ENCODE results near the gene PLAAT1. TPM values are rescaled to one million over a fixed set of nuclear protein-coding genes. Genes with fewer than 3 reads are reported as not detected.

Gene PLAAT1
- total and polyA plus RNA-seq, 10 donors: 0.38 to 1.5 (median 0.53) TPM; not detected in 6

DNA sequence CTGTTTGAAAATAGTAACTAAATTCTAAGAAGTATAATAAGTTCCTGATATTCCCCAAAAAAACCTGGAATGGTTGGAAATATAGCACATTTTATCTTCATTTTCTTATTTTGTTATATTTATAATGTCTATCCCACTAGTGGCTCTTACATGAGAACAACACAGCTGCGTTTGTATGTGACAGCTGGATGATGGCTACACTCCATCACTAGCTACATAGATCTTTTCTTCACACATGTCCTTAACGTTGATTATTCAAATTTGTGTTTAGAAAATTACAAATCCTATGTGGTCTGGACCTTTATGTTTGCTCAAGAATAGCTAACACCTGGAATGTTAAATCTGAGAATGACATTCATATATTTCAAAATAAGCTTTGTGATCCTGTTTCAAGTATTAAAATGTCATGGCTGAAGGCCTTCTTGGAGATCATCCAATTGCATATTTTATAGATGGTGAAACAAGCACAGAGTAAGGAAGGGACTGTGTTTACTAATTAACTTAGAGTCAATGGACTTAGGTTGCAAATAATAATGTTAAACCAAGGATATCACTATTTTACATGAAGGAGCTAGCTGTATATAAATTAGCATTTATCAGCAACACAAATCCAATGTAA is 76.8 kb downstream of the PLAAT1 start:
- no peak for DNase-seq
- H3K27ac ChIP-seq: no peak overlapping the region
- no peaks in the 10 kb centered on the region for H3K27me3 ChIP-seq (replicated peaks in 1 of 7)
- WGBS, 5 donors: 71 to 82% (median 80%) methylated on average over 2 of the region's 2 CpGs
- no peaks in the 10 kb centered on the region for H3K36me3 ChIP-seq
- H3K9me3 ChIP-seq: no peaks in the 10 kb centered on the region
- TF ChIP-seq POLR2AphosphoS5 (IDR thresholded peaks at IDR 0.05) (no peak), POLR2A (IDR thresholded peaks at IDR 0.05) (no peak)
- TF ChIP-seq, protein P1, sequence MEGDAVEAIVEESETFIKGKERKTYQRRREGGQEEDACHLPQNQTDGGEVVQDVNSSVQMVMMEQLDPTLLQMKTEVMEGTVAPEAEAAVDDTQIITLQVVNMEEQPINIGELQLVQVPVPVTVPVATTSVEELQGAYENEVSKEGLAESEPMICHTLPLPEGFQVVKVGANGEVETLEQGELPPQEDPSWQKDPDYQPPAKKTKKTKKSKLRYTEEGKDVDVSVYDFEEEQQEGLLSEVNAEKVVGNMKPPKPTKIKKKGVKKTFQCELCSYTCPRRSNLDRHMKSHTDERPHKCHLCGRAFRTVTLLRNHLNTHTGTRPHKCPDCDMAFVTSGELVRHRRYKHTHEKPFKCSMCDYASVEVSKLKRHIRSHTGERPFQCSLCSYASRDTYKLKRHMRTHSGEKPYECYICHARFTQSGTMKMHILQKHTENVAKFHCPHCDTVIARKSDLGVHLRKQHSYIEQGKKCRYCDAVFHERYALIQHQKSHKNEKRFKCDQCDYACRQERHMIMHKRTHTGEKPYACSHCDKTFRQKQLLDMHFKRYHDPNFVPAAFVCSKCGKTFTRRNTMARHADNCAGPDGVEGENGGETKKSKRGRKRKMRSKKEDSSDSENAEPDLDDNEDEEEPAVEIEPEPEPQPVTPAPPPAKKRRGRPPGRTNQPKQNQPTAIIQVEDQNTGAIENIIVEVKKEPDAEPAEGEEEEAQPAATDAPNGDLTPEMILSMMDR (IDR thresholded peaks at IDR 0.05 in 8 of 11, conservative IDR thresholded peaks at IDR 0.05 in 3 of 11): no peak
- no peaks in the 10 kb centered on the region for H3K4me1 ChIP-seq
- intact Hi-C loops (cut with DNase I; ENCODE audit: low total_unique reads): no loop called here
- H3K4me3 ChIP-seq: no peak overlapping the region

Other genes starting within 250 kb of the PLAAT1 start
- gene ATP13A5, start 137.5 kb downstream of the PLAAT1 start, total RNA-seq: not detected
- under 1 TPM in 1 of 3 donors, not detected in 2; 0.13 TPM for gene ATP13A5, start 137.5 kb downstream of the PLAAT1 start, polyA plus RNA-seq

All from spleen (tissue), 11 donors.